A549 (cell line): ENCODE data around the gene HNRNPR. TPM values are rescaled to one million over a fixed set of nuclear protein-coding genes. Genes with fewer than 3 reads are reported as not detected.
A peak's percentile ranks its signal among the peaks of the same experiment; 100 is the strongest.

Source experiments
- ATAC-seq, 2 experiments: fragments of 200-7000 bp in 1 of 2; fragments of >200 bp in 1 of 2; cut with Nextera tagmentation in 1 of 2; cut with Tn5 transposase in 1 of 2; 3 replicates each; pipeline versions ENCODE4 v1.8.0 to v1.9.1; 2018 to 2020; ENCODE audit warnings: mild to moderate bottlenecking in 1 of 2, moderate library complexity in 1 of 2
- CTCF ChIA-PET: fragments of 300-600 bp; sonication (Branson Sonifier 250); formaldehyde crosslinking; extraction: SDS; loops from one replicate; lab custom pipeline; 2021; ENCODE audit warnings: antibody characterized with exemption, inconsistent platforms; lab: Yijun Ruan, JAX
- POLR2A ChIA-PET: fragments of 350-600 bp; formaldehyde crosslinking; extraction: SDS; loops from one replicate; lab custom pipeline; 2021; ENCODE audit warnings: antibody characterized with exemption, inconsistent platforms; lab: Yijun Ruan, JAX
- DNase-seq, 2 experiments: peaks; one replicate each; pipeline versions ENCODE4 v3.0.0 to v3.0.0-alpha.2; 2011 to 2016; ENCODE audit warnings: low read depth in 1 of 2, low spot score in 1 of 2
- FAIRE-seq: peaks from 2 replicates; lab custom pipeline; 2011; peaks lifted over from hg19 to GRCh38; lab: Jason Lieb, UNC
- H3K27ac ChIP-seq, 2 experiments: fragments of >200 bp; sonication (Bioruptor Twin); formaldehyde crosslinking; 3 replicates each; pipeline ENCODE4 v1.5.1; 2016 to 2017
- H3K4me1 ChIP-seq: fragments of >200 bp; sonication (Bioruptor Twin); formaldehyde crosslinking; 3 replicates; pipeline ENCODE4 v1.6.1; 2016
- H3K4me2 ChIP-seq: fragments of >200 bp; sonication (Bioruptor Twin); formaldehyde crosslinking; 3 replicates; pipeline ENCODE4 v1.6.1; 2016
- H3K4me3 ChIP-seq: fragments of >200 bp; sonication (Bioruptor Twin); formaldehyde crosslinking; 3 replicates; pipeline ENCODE4 v1.5.1; 2016
- H3K9me3 ChIP-seq: fragments of >200 bp; sonication (Bioruptor Twin); formaldehyde crosslinking; 3 replicates; pipeline ENCODE4 v1.6.1; 2016
- ATOH8 ChIP-seq: fragments of 250-450 bp; sonication (Bioruptor Pico); IDR thresholded peaks from 2 replicates; pipeline ENCODE4 v1.5.0; 2020; ENCODE audit warnings: low read depth, mild to moderate bottlenecking, moderate library complexity
- CBX2 ChIP-seq: fragments of 200-600 bp; sonication (generic); IDR thresholded peaks from 2 replicates; pipeline ENCODE4 v1.6.1; 2016; ENCODE audit warnings: low read depth, mild to moderate bottlenecking, borderline replicate concordance
- CHD2 ChIP-seq: fragments of 150-350 bp; IDR thresholded peaks from 2 replicates; pipeline ENCODE4 v1.6.1; 2014; ENCODE audit warnings: low read length; ENCODE audit not compliant: partially characterized antibody
- CHD4 ChIP-seq: fragments of 200-600 bp; sonication (generic); IDR thresholded peaks from 2 replicates; pipeline ENCODE4 v1.6.1; 2016; ENCODE audit warnings: antibody characterized with exemption, mild to moderate bottlenecking, borderline replicate concordance
- CTCF ChIP-seq: fragments of >200 bp; sonication (Bioruptor Twin); formaldehyde crosslinking; IDR thresholded peaks from 3 replicates; pipeline ENCODE4 v1.5.1; 2016
- EHMT2 ChIP-seq: fragments of 200-600 bp; sonication (generic); IDR thresholded peaks from 2 replicates; pipeline ENCODE4 v1.6.1; 2016; ENCODE audit warnings: antibody characterized with exemption, low read depth, mild to moderate bottlenecking, moderate library complexity
- ELK1 ChIP-seq: fragments of 150-350 bp; IDR thresholded peaks from 2 replicates; pipeline ENCODE4 v1.6.1; 2014; ENCODE audit warnings: low read depth, mild to moderate bottlenecking, low read length
- HOXB5 ChIP-seq: fragments of 250-450 bp; sonication (Bioruptor Pico); IDR thresholded peaks from 2 replicates; pipeline ENCODE4 v1.5.0; 2020; ENCODE audit warnings: mild to moderate bottlenecking, moderate library complexity
- JUNB ChIP-seq: fragments of >200 bp; sonication (Bioruptor Twin); formaldehyde crosslinking; IDR thresholded peaks from 2 replicates; pipeline ENCODE4 v1.6.1; 2016
- MAFK ChIP-seq: fragments of 450-650 bp; IDR thresholded peaks from 2 replicates; pipeline ENCODE4 v1.6.1; 2014; ENCODE audit not compliant: partially characterized antibody
- MAX ChIP-seq: IDR thresholded peaks from 2 replicates; pipeline ENCODE4 v1.6.1; 2012
- NR3C1 ChIP-seq: fragments of >200 bp; sonication (Bioruptor Twin); formaldehyde crosslinking; IDR thresholded peaks from 3 replicates; pipeline ENCODE4 v1.6.1; 2017
- PHF8 ChIP-seq: fragments of 200-600 bp; sonication (generic); IDR thresholded peaks from 2 replicates; pipeline ENCODE4 v1.6.1; 2016; ENCODE audit warnings: low read depth, mild to moderate bottlenecking, antibody characterized with exemption, moderate library complexity, borderline replicate concordance
- POLR2AphosphoS2 ChIP-seq: conservative IDR thresholded peaks from 2 replicates; pipeline ENCODE4 v1.6.1; 2012; ENCODE audit warnings: low read length, improper control_type of control experiment, inconsistent platforms
- RAD21 ChIP-seq, 2 experiments: fragments of >200 bp in 1 of 2; sonication (Bioruptor Twin) in 1 of 2; formaldehyde crosslinking in 1 of 2; IDR thresholded peaks in 1 of 2; conservative IDR thresholded peaks in 1 of 2; 2 replicates in 1 of 2; 3 replicates in 1 of 2; pipeline ENCODE4 v1.6.1; 2012 to 2018; ENCODE audit warnings: inconsistent platforms in 1 of 2
- SMC3 ChIP-seq: fragments of >200 bp; sonication (Bioruptor Twin); formaldehyde crosslinking; IDR thresholded peaks from 3 replicates; pipeline ENCODE4 v1.6.1; 2018; ENCODE audit warnings: inconsistent platforms
- USF2 ChIP-seq: fragments of 450-650 bp; IDR thresholded peaks from 2 replicates; pipeline ENCODE4 v1.6.1; 2014; ENCODE audit warnings: antibody characterized with exemption
- ZC3H11A ChIP-seq: fragments of 450-650 bp; IDR thresholded peaks from 2 replicates; pipeline ENCODE4 v1.6.1; 2014; ENCODE audit warnings: antibody characterized with exemption, mild to moderate bottlenecking
- ZNF302 ChIP-seq: fragments of 250-450 bp; sonication (Bioruptor Pico); IDR thresholded peaks from 2 replicates; pipeline ENCODE4 v1.9.0; 2021; ENCODE audit warnings: inconsistent platforms, mild to moderate bottlenecking, moderate library complexity
- WGBS: methylation state at CpG from one replicate; pipeline ENCODE4 v1.1.6; 2017; ENCODE audit errors: missing lambda C conversion rate; 5-methylcytosine and 5-hydroxymethylcytosine counted together
- polyA plus RNA-seq, 4 experiments: library from polyadenylated mRNA; depleted of rRNA in 3 of 4; stranded (reverse); fragments of >200 nt; fragmentation: RNase III in 1 of 4; extraction: RNeasy Plus Mini Kit Qiagen cat#74134 plus additional on column Dnase treatment in 1 of 4; gene quantifications; 2 replicates in 3 of 4; 3 replicates in 1 of 4; pipeline ENCODE4 v1.2.3, GENCODE V29; 2011 to 2017

Gene HNRNPR
- polyA plus RNA-seq, 2 of the 4 experiments (the other 2 are of a cell fraction), result 237 to 281 TPM

GRCh38 chr1:23344987-23345472 lies 946 bp upstream of the HNRNPR start:
- FAIRE-seq, result no peak

More at GRCh38 chr1:23344987-23345472, 946 bp upstream of the HNRNPR start:
- no peak for TF ChIP-seq JUNB
- TF ChIP-seq SMC3, result no peak
- TF ChIP-seq ELK1, result no peak
- no peak for TF ChIP-seq RAD21 (conservative IDR thresholded peaks at IDR 0.05 in 1 of 2, IDR thresholded peaks at IDR 0.05 in 1 of 2)
- no peak for TF ChIP-seq MAFK
- TF ChIP-seq CHD4, result no peak
- no peak for TF ChIP-seq ZNF302 (CRISPR knock-in tag)
- no peak for TF ChIP-seq USF2
- TF ChIP-seq CHD2, result no peak
- TF ChIP-seq CBX2, result no peak
- TF ChIP-seq PHF8, result no peak
- no peak for TF ChIP-seq ZC3H11A
- no peak for TF ChIP-seq MAX
- no peak for TF ChIP-seq EHMT2
- TF ChIP-seq ATOH8, result no peak
- no peak for TF ChIP-seq NR3C1
- TF ChIP-seq CTCF, result no peak
- TF ChIP-seq POLR2AphosphoS2, result no peak
- TF ChIP-seq HOXB5, result no peak
- Histone ChIP-seq H3K9me3 (no peaks in the 10 kb centered on the region), H3K27ac (peak overlapping the region; percentile 97 to 100), H3K4me3 (peak overlapping the region; percentile 48), H3K4me2 (peak overlapping the region; percentile 94), H3K4me1 (peaks cover 23% of the 10 kb centered on the region)
- DNase-seq (no peak), ATAC-seq (peak; percentile 0 to 4; a peak in 2 of 6 replicates)
- CTCF ChIA-PET, result interaction anchor here (0.6 to 3.3 kb wide), 7 partner anchors 8 to 161 kb away, joined by 3 to 10 read pairs (median 6); no protein-coding TSS in a partner anchor
- POLR2A ChIA-PET, result interaction anchor here (0.5 to 1.6 kb wide), 9 partner anchors 15 to 347 kb away, joined by 3 to 33 read pairs (median 6); partner anchors contain the start of genes E2F2, RPL11 and ZNF436
- 36% methylated on average over 8 of the region's 8 CpGs for WGBS
